Erythroblast (primary cell): ENCODE measurements around the gene GUCY1B1.

Source experiments
- DNase-seq, 2 experiments: peaks; one replicate each; lab custom pipeline; 2025; lab: John Stamatoyannopoulos, UW
- GATA1 ChIP-seq: IDR thresholded peaks from 2 replicates; pipeline ENCODE4 v1.6.1; 2011; ENCODE audit warnings: low read depth, mild to moderate bottlenecking, control low read depth, low read length, moderate library complexity
- POLR2A ChIP-seq: IDR thresholded peaks from 2 replicates; pipeline ENCODE4 v1.6.1; 2011; ENCODE audit warnings: mild to moderate bottlenecking, low read length

Gene GUCY1B1

GRCh38 chr4:155758481-155759371 is at the start of gene GUCY1B1:
Gene GUCY1B1, plus strand, starts transcription at chr4:155759021. Its CDS starts 120 bp downstream, at chr4:155759141.
- TF ChIP-seq GATA1 (no peak), POLR2A (no peak)
- peak; percentile 80 to 82 for DNase-seq

DNA sequence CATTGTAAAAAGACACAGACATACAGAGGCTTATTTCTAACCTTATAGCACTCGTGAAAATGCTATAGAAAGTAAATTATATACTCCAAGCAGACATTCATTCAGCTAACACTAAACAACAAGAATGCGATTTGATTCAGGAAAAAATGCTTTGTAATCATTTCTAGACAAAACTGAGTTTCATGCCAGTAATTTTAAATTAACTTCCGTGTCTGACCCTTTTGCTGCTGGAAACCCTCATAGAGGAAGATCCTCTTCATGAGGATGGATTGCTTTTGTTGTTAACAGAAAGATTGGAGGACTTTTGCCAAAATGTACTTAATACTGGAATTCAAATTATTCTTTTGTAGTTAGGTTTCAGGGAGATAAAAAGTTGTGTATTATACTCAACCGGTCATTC is 48.9 kb upstream of the GUCY1B1 start:
- TF ChIP-seq GATA1 (no peak), POLR2A (no peak)
- DNase-seq: no peak

GRCh38 chr4:155711556-155711955 is 47.3 kb upstream of the GUCY1B1 start:
- no peak for DNase-seq
- TF ChIP-seq GATA1 (no peak), POLR2A (no peak)

GRCh38 chr4:155712846-155713245 is 46.0 kb upstream of the GUCY1B1 start:
- TF ChIP-seq POLR2A (no peak), GATA1 (no peak)
- DNase-seq: no peak

DNA sequence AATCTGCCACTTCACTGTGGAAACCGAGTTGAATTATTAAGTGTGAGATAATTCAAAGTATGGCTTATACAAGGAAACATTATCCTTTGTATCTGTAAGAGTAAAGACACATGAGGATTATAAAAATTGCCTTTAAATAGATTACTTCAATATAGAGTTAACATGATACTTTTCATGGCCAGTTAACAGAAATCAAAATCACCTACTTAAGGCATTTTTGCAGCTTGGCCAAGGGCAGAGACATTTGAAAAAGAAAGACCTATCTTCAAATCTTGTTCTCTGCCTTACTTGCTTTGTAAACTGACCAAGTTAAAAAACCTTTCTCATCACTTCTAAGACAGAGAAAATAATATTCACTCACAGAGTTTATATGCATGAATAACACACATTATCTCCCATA is 44.9 kb upstream of the GUCY1B1 start:
- DNase-seq: no peak
- TF ChIP-seq GATA1: no peak
- no peak for TF ChIP-seq POLR2A

- DNase-seq: no peak
- TF ChIP-seq GATA1 (no peak), POLR2A (no peak)
These were observed 36.5 kb upstream of the GUCY1B1 start for GRCh38 chr4:155722336-155722735.

- no peak for DNase-seq
- TF ChIP-seq GATA1: no peak
These were observed 35.9 kb upstream of the GUCY1B1 start for GRCh38 chr4:155722816-155723499.

- TF ChIP-seq GATA1 (no peak), POLR2A (no peak)
- no peak for DNase-seq
These were observed 34.1 kb upstream of the GUCY1B1 start for GRCh38 chr4:155724731-155725130.

- no peak for TF ChIP-seq POLR2A
- TF ChIP-seq GATA1: no peak
- no peak for DNase-seq
These were observed 24.8 kb upstream of the GUCY1B1 start for GRCh38 chr4:155734065-155734464.

DNA sequence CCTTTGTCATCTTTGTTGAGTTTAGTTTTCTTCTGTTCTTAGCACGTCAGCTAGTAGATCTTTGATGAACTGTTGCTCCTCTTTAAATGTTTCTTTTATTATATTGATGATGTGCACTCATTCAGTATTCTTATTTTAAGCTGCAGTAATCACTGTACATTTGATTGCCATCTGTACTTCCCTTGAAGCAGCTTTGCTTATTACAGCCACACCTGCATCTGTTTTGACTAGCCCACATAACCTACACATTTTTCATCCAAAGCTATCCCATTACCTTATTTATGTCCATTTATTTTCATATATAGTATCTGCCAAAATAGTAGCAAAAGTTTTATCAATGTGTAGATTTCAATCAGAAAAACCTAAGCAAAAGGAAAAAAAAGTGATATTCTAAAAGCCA is 23.9 kb upstream of the GUCY1B1 start:
- no peak for DNase-seq
- TF ChIP-seq POLR2A (no peak), GATA1 (no peak)

- no peak for TF ChIP-seq GATA1
- no peak for TF ChIP-seq POLR2A
- DNase-seq: no peak
These were observed 23.3 kb upstream of the GUCY1B1 start for GRCh38 chr4:155735496-155735895.

GRCh38 chr4:155738548-155738947 is 20.3 kb upstream of the GUCY1B1 start:
- TF ChIP-seq POLR2A (no peak), GATA1 (no peak)
- no peak for DNase-seq

DNA sequence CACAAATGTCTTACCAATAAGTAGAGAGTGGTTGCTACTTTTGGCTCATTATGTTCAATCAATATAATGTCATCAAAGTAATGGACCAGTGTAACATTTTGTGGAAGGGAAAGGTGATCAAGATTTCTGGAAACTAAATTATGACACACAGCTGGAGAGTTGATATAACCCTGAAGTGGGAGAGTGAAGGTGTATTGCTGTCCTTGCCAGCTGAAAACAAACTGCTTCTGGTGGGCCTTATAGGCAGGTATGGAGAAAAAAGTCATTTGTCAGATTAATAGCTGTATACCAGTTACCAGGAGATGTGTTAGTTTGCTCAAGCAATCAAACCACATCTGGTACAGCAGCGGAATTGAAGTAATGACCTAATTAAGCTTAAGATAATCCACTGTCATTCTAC is 17.3 kb upstream of the GUCY1B1 start:
- no peak for DNase-seq
- no peak for TF ChIP-seq GATA1
- TF ChIP-seq POLR2A: no peak

DNA sequence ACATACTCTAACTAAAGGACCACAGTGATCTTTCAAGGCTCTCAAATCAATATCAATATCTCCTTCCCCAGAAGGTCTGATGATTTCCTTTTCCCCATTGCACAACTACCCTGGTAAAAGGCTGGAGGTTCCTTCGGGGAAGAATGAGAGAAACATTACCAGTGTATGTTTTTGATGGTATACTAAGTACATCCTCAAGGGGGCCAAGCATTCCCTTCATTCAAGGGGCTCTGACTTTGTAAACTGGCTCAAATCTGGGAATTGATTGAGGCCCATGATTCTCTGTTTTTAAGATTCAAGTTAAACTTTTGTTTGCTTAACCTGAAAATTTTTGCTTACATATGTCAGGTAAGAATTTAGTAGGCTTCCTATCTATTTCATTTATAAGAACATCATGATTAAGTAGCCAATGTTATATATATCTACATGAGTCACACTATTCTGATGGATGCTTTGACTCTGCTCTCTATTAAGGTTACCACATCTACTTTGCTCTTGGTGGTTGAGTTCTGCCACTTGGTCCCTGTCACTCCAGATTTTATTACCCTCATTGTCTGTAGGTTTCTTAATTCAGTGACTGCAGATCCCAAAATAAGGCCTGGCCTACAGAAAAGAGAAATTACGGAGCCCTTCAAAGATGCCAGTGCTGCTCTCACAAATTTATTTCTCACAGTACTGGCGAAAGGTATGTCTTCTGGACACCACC is 16.4 kb upstream of the GUCY1B1 start:
- no peak for DNase-seq
- TF ChIP-seq POLR2A (no peak), GATA1 (no peak)
